Panc1 (cell line): ENCODE results near the gene ADPGK.

Source experiments
- POLR2AphosphoS5 ChIP-seq: IDR thresholded peaks from 2 replicates; pipeline ENCODE4 v1.6.1; 2012; ENCODE audit warnings: mild to moderate bottlenecking, low read depth, low read length, moderate library complexity
- TF ChIP-seq, protein P1 (sequence below): fragments of 450-650 bp; IDR thresholded peaks from 2 replicates; pipeline ENCODE4 v1.5.1; 2017; ENCODE audit warnings: mild to moderate bottlenecking
- TF ChIP-seq, protein P2 (sequence below), 2 experiments: IDR thresholded peaks; 2 replicates each; pipeline ENCODE4 v1.6.1; 2011 to 2012; ENCODE audit warnings: low read depth in 2 of 2, control low read depth in 1 of 2, low read length in 1 of 2, mild to moderate bottlenecking in 1 of 2, moderate library complexity in 1 of 2; ENCODE audit not compliant: insufficient read depth in 1 of 2

DNA sequence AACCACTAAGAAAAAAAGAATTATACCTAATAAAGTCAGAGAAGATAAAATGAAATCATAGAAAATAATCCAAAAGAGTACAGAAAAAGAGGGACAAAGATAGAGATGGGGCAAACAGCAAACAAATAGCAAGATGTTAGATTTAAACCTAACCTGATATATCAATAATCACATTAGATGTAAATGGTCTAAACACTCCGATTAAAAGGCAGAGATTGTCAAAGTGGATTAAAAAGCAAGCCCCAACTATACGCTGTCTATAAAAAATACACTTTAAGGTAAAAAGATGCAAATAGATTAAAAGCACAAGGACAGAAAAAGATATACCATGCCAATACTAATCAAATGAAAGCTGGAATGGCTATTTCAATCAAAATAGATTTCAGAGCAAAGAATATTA, 16.8 kb downstream of the ADPGK start:
- TF ChIP-seq, protein P1, sequence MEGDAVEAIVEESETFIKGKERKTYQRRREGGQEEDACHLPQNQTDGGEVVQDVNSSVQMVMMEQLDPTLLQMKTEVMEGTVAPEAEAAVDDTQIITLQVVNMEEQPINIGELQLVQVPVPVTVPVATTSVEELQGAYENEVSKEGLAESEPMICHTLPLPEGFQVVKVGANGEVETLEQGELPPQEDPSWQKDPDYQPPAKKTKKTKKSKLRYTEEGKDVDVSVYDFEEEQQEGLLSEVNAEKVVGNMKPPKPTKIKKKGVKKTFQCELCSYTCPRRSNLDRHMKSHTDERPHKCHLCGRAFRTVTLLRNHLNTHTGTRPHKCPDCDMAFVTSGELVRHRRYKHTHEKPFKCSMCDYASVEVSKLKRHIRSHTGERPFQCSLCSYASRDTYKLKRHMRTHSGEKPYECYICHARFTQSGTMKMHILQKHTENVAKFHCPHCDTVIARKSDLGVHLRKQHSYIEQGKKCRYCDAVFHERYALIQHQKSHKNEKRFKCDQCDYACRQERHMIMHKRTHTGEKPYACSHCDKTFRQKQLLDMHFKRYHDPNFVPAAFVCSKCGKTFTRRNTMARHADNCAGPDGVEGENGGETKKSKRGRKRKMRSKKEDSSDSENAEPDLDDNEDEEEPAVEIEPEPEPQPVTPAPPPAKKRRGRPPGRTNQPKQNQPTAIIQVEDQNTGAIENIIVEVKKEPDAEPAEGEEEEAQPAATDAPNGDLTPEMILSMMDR, result no peak
- no peak for TF ChIP-seq POLR2AphosphoS5
- TF ChIP-seq, protein P2, sequence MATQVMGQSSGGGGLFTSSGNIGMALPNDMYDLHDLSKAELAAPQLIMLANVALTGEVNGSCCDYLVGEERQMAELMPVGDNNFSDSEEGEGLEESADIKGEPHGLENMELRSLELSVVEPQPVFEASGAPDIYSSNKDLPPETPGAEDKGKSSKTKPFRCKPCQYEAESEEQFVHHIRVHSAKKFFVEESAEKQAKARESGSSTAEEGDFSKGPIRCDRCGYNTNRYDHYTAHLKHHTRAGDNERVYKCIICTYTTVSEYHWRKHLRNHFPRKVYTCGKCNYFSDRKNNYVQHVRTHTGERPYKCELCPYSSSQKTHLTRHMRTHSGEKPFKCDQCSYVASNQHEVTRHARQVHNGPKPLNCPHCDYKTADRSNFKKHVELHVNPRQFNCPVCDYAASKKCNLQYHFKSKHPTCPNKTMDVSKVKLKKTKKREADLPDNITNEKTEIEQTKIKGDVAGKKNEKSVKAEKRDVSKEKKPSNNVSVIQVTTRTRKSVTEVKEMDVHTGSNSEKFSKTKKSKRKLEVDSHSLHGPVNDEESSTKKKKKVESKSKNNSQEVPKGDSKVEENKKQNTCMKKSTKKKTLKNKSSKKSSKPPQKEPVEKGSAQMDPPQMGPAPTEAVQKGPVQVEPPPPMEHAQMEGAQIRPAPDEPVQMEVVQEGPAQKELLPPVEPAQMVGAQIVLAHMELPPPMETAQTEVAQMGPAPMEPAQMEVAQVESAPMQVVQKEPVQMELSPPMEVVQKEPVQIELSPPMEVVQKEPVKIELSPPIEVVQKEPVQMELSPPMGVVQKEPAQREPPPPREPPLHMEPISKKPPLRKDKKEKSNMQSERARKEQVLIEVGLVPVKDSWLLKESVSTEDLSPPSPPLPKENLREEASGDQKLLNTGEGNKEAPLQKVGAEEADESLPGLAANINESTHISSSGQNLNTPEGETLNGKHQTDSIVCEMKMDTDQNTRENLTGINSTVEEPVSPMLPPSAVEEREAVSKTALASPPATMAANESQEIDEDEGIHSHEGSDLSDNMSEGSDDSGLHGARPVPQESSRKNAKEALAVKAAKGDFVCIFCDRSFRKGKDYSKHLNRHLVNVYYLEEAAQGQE (IDR thresholded peaks at IDR 0.05; ENCODE audit: insufficient read depth in 1 of 2, low read depth in 2 of 2, low read length in 1 of 2), result no peak
